HCT116 (cell line): ENCODE results near the gene MSLN. TPM values are rescaled to one million over a fixed set of nuclear protein-coding genes. Genes with fewer than 3 reads are reported as not detected.
"Not testable (repeated sequence)": the region's sequence is repeated elsewhere in the genome, so short reads cannot be mapped to it uniquely, and the experiment has no call there.

Experiments used
- ATAC-seq: fragments of 200-7000 bp; cut with Tn5 transposase; 2 replicates; pipeline ENCODE4 v1.9.1; 2020; ENCODE audit warnings: mild to moderate bottlenecking, moderate library complexity
- BruUV-seq: library from RNA; stranded (reverse); fragments of 400-500 nt; replicated peaks from 2 replicates; lab custom pipeline; 2021; lab: Mats Ljungman, UMichigan
- CTCF ChIA-PET: fragments of 300-600 bp; sonication (Branson Sonifier 250); formaldehyde crosslinking; loops from one replicate; lab custom pipeline; 2021; ENCODE audit warnings: antibody characterized with exemption; lab: Charles Lee
- POLR2A ChIA-PET: fragments of 300-600, 350-600 bp; sonication (Branson Sonifier 250); formaldehyde crosslinking; loops from one replicate; lab custom pipeline; 2021; ENCODE audit warnings: antibody characterized with exemption; lab: Charles Lee
- RAD21 ChIA-PET, 2 experiments: fragments of 300-600 bp; sonication (Branson Sonifier 250); formaldehyde crosslinking; loops; one replicate each; lab custom pipeline; 2023; ENCODE audit warnings: low total read pairs in 2 of 2; ENCODE audit not compliant: uncharacterized antibody in 2 of 2, unreplicated experiment in 2 of 2, low non-redundant PET in 1 of 2; lab: Charles Lee
- DNase-seq: peaks from one replicate; pipeline ENCODE4 v3.0.0-alpha.2; 2010; ENCODE audit warnings: low read depth, low spot score
- H2AFZ ChIP-seq: fragments of 200-600 bp; shearing (Covaris generic), sonication (generic); 2 replicates; pipeline ENCODE4 v1.6.1; 2017; ENCODE audit warnings: low read depth, mixed run types, mixed read lengths, antibody characterized with exemption, low read length; ENCODE audit not compliant: poor library complexity, severe bottlenecking
- H3K27ac ChIP-seq: 2 replicates; pipeline ENCODE4 v1.5.1; 2012; ENCODE audit warnings: low read depth, low read length
- H3K27me3 ChIP-seq: fragments of 200-600 bp; sonication (generic); 2 replicates; pipeline ENCODE4 v1.6.1; 2016; ENCODE audit warnings: mixed run types, low read length, mixed read lengths; ENCODE audit not compliant: insufficient read depth
- H3K36me3 ChIP-seq, 2 experiments: fragments of 200-500 bp in 1 of 2; fragments of 200-600 bp in 1 of 2; sonication (Bioruptor generic) in 1 of 2; sonication (generic) in 1 of 2; 2 replicates each; pipeline versions ENCODE4 v1.5.1 to v1.6.1; 2014 to 2016; ENCODE audit warnings: low read length in 2 of 2, inconsistent platforms in 1 of 2, mixed read lengths in 1 of 2, mixed run types in 1 of 2; ENCODE audit not compliant: insufficient read depth in 2 of 2, control insufficient read depth in 1 of 2
- H3K4me1 ChIP-seq, 2 experiments: fragments of 200-600 bp in 1 of 2; sonication (generic) in 1 of 2; 2 replicates each; pipeline versions ENCODE4 v1.5.1 to v1.6.1; 2012 to 2017; ENCODE audit warnings: low read length in 2 of 2, inconsistent platforms in 1 of 2, mild to moderate bottlenecking in 1 of 2, mixed read lengths in 1 of 2, mixed run types in 1 of 2, moderate library complexity in 1 of 2; ENCODE audit not compliant: insufficient read depth in 2 of 2, control insufficient read depth in 1 of 2
- H3K4me2 ChIP-seq: fragments of 200-600 bp; sonication (generic); 2 replicates; pipeline ENCODE4 v1.6.1; 2017; ENCODE audit warnings: mixed run types, low read length, mixed read lengths
- H3K4me3 ChIP-seq, 2 experiments: fragments of 200-600 bp in 1 of 2; sonication (generic) in 1 of 2; replicated peaks in 1 of 2; 2 replicates each; pipeline ENCODE4 v1.5.1; 2011 to 2016; ENCODE audit warnings: low read length in 2 of 2, control low read depth in 1 of 2, low read depth in 1 of 2, mild to moderate bottlenecking in 1 of 2, mixed read lengths in 1 of 2, mixed run types in 1 of 2
- H3K79me2 ChIP-seq: fragments of 200-600 bp; sonication (generic); 2 replicates; pipeline ENCODE4 v1.6.1; 2017; ENCODE audit warnings: mild to moderate bottlenecking, mixed run types, low read length, moderate library complexity, mixed read lengths; ENCODE audit not compliant: insufficient read depth
- H3K9ac ChIP-seq: fragments of 200-600 bp; sonication (generic); 2 replicates; pipeline ENCODE4 v1.6.1; 2016; ENCODE audit warnings: low read length, mixed read lengths
- H3K9me2 ChIP-seq: fragments of 200-600 bp; sonication (generic), shearing (Covaris generic); 2 replicates; pipeline ENCODE4 v1.6.1; 2017; ENCODE audit warnings: mixed run types, mild to moderate bottlenecking, moderate library complexity; ENCODE audit not compliant: insufficient read depth
- H3K9me3 ChIP-seq, 2 experiments: fragments of 200-500 bp in 1 of 2; fragments of 200-600 bp in 1 of 2; sonication (Bioruptor generic) in 1 of 2; sonication (generic) in 1 of 2; 2 replicates each; pipeline ENCODE4 v1.6.1; 2014 to 2017; ENCODE audit warnings: low read length in 2 of 2, mixed read lengths in 2 of 2, inconsistent platforms in 1 of 2, low read depth in 1 of 2, mild to moderate bottlenecking in 1 of 2, mixed run types in 1 of 2, moderate library complexity in 1 of 2; ENCODE audit not compliant: control insufficient read depth in 1 of 2, insufficient read depth in 1 of 2
- H4K20me1 ChIP-seq: fragments of 200-600 bp; sonication (generic), shearing (Covaris generic); 2 replicates; pipeline ENCODE4 v1.6.1; 2017; ENCODE audit warnings: mixed run types, mild to moderate bottlenecking, moderate library complexity; ENCODE audit not compliant: insufficient read depth
- EZH2 ChIP-seq: fragments of 200-600 bp; sonication (generic); IDR thresholded peaks from 2 replicates; pipeline ENCODE4 v1.6.1; 2017; ENCODE audit warnings: antibody characterized with exemption, mixed run types
- EZH2phosphoT487 ChIP-seq: fragments of 200-600 bp; IDR thresholded peaks from 2 replicates; pipeline ENCODE4 v1.6.1; 2018; ENCODE audit warnings: antibody characterized with exemption, borderline replicate concordance
- FOSL1 ChIP-seq: IDR thresholded peaks from 2 replicates; pipeline ENCODE4 v1.6.1; 2012; ENCODE audit warnings: low read depth
- POLR2AphosphoS5 ChIP-seq: IDR thresholded peaks from 2 replicates; pipeline ENCODE4 v1.6.1; 2011; ENCODE audit warnings: mild to moderate bottlenecking, low read depth, low read length, moderate library complexity
- SIN3A ChIP-seq: IDR thresholded peaks from 2 replicates; pipeline ENCODE4 v1.6.1; 2012; ENCODE audit warnings: low read depth
- SRF ChIP-seq: IDR thresholded peaks from 2 replicates; pipeline ENCODE4 v1.6.1; 2012; ENCODE audit warnings: low read depth
- ZFX ChIP-seq: fragments of 450-650 bp; IDR thresholded peaks from 2 replicates; pipeline ENCODE4 v1.6.1; 2017
- intact Hi-C: fragments of 100-400 bp; cut with micrococcal nuclease; formaldehyde crosslinking; loops from 2 replicates; pipeline ENCODE4 v1.10.0; 2022
- total RNA-seq: library from RNA; stranded (reverse); gene quantifications from one replicate; pipeline ENCODE4 v1.2.1, GENCODE V29; 2021; ENCODE audit not compliant: unreplicated experiment
- TF ChIP-seq, protein P1 (sequence below): IDR thresholded peaks from 2 replicates; pipeline ENCODE4 v1.6.1; 2012; ENCODE audit warnings: low read depth
- TF ChIP-seq, protein P2 (sequence below), 3 experiments: fragments of 200-600 bp in 1 of 3; sonication (generic) in 1 of 3; IDR thresholded peaks in 2 of 3; conservative IDR thresholded peaks in 1 of 3; 2 replicates each; pipeline ENCODE4 v1.5.1; 2012 to 2017; ENCODE audit warnings: low read depth in 2 of 3, low read length in 2 of 3, antibody characterized with exemption in 1 of 3, borderline replicate concordance in 1 of 3, control low read depth in 1 of 3, mild to moderate bottlenecking in 1 of 3, mixed read lengths in 1 of 3, mixed run types in 1 of 3, moderate library complexity in 1 of 3; ENCODE audit not compliant: insufficient read depth in 1 of 3
- TF ChIP-seq, protein P3 (sequence below): IDR thresholded peaks from 2 replicates; pipeline ENCODE4 v1.6.1; 2012

The MSLN gene
- total RNA-seq, 1 experiment from 2014 or later: 40.9 TPM

DNA sequence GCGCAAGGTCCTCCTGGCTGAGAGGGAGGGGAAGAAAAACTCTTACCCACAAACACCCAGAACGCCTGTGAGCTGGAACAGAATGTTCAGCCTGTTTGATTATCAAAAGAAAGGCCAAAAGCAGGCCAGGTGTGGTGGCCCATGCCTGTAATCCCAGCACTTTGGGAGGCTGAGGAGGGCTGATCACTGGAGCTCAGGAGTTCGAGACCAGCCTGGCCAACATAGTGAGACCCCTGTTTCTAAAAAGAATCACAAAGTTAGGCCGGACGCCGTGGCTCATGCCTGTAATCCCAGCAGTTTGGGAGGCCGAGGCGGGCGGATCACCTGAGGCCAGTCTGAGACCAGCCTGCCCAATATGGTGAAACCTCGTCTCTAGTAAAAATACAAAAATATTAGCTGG, 15.8 kb downstream of the MSLN start:
- ATAC-seq, intact Hi-C loops, H3K9ac ChIP-seq, H4K20me1 ChIP-seq, BruUV-seq, H3K9me3 ChIP-seq, H3K4me3 ChIP-seq, RAD21 ChIA-PET, H3K9me2 ChIP-seq, H3K4me2 ChIP-seq, H3K79me2 ChIP-seq, DNase-seq, H3K27ac ChIP-seq, H3K27me3 ChIP-seq, H3K36me3 ChIP-seq, H2AFZ ChIP-seq, POLR2A ChIA-PET: not testable (repeated sequence)
- CTCF ChIA-PET: interaction anchor here (0.7 to 1.3 kb wide), 2 partner anchors 9 to 57 kb away, joined by 3 to 4 read pairs; no protein-coding TSS in a partner anchor
- H3K4me1 ChIP-seq: peaks cover 36 to 55% of the 10 kb centered on the region in 2 experiments

DNA sequence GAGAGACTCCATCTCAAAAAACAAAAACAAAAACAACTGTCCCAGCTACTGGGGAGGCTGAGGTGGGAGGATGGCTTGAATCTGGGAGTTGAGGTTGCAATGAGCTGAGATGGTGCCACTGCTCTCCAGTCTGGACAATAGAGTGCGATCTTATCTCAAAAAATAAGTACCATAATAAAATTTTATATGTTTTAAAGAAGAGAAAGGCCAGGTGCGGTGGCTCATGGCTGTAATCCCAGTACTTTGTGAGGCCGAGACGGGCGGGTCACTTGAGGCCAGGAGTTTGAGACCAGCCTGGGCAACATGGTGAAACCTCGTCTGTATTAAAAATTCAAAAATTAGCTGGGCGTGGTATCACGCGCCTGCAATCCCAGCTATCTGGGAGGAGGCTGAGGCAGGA, 16.3 kb downstream of the MSLN start:
- CTCF ChIA-PET: interaction anchor here (0.7 to 1.3 kb wide), 2 partner anchors 9 to 57 kb away, joined by 3 to 4 read pairs; no protein-coding TSS in a partner anchor
- DNase-seq: no peak
- no TSS peak for BruUV-seq
- no peak for ATAC-seq
- Histone ChIP-seq H3K27ac (peak overlapping the region; percentile 18; the same call in 1 of the 2 replicates), H3K4me1 (peaks cover 36 to 55% of the 10 kb centered on the region in 2 experiments), H3K4me3 (no peak overlapping the region), H3K4me2 (peak overlapping the region; percentile 50; the same call in 1 of the 2 replicates), H3K79me2 (no peaks in the 10 kb centered on the region), H3K9me2 (no peaks in the 10 kb centered on the region), H4K20me1 (no peaks in the 10 kb centered on the region), H3K27me3 (no peaks in the 10 kb centered on the region), H3K36me3 (no peaks in the 10 kb centered on the region), H3K9ac (no peak overlapping the region), H2AFZ (no peak overlapping the region)
- RAD21 ChIA-PET: no interaction called here
- intact Hi-C loops: no loop called here
- POLR2A ChIA-PET: interaction anchor here (0.6 to 0.7 kb wide), 2 partner anchors 16 to 57 kb away, joined by 3 read pairs; no protein-coding TSS in a partner anchor
- TF ChIP-seq EZH2phosphoT487 (no peak), POLR2AphosphoS5 (no peak), SRF (no peak), EZH2 (no peak), ZFX (no peak), SIN3A (no peak), FOSL1 (no peak)
- TF ChIP-seq, protein P1, sequence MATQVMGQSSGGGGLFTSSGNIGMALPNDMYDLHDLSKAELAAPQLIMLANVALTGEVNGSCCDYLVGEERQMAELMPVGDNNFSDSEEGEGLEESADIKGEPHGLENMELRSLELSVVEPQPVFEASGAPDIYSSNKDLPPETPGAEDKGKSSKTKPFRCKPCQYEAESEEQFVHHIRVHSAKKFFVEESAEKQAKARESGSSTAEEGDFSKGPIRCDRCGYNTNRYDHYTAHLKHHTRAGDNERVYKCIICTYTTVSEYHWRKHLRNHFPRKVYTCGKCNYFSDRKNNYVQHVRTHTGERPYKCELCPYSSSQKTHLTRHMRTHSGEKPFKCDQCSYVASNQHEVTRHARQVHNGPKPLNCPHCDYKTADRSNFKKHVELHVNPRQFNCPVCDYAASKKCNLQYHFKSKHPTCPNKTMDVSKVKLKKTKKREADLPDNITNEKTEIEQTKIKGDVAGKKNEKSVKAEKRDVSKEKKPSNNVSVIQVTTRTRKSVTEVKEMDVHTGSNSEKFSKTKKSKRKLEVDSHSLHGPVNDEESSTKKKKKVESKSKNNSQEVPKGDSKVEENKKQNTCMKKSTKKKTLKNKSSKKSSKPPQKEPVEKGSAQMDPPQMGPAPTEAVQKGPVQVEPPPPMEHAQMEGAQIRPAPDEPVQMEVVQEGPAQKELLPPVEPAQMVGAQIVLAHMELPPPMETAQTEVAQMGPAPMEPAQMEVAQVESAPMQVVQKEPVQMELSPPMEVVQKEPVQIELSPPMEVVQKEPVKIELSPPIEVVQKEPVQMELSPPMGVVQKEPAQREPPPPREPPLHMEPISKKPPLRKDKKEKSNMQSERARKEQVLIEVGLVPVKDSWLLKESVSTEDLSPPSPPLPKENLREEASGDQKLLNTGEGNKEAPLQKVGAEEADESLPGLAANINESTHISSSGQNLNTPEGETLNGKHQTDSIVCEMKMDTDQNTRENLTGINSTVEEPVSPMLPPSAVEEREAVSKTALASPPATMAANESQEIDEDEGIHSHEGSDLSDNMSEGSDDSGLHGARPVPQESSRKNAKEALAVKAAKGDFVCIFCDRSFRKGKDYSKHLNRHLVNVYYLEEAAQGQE: no peak
- TF ChIP-seq, protein P2, sequence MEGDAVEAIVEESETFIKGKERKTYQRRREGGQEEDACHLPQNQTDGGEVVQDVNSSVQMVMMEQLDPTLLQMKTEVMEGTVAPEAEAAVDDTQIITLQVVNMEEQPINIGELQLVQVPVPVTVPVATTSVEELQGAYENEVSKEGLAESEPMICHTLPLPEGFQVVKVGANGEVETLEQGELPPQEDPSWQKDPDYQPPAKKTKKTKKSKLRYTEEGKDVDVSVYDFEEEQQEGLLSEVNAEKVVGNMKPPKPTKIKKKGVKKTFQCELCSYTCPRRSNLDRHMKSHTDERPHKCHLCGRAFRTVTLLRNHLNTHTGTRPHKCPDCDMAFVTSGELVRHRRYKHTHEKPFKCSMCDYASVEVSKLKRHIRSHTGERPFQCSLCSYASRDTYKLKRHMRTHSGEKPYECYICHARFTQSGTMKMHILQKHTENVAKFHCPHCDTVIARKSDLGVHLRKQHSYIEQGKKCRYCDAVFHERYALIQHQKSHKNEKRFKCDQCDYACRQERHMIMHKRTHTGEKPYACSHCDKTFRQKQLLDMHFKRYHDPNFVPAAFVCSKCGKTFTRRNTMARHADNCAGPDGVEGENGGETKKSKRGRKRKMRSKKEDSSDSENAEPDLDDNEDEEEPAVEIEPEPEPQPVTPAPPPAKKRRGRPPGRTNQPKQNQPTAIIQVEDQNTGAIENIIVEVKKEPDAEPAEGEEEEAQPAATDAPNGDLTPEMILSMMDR (IDR thresholded peaks at IDR 0.05 in 2 of 3, conservative IDR thresholded peaks at IDR 0.05 in 1 of 3; ENCODE audit: borderline replicate concordance in 1 of 3, insufficient read depth in 1 of 3, low read depth in 2 of 3, low read length in 2 of 3): no peak
- TF ChIP-seq, protein P3, sequence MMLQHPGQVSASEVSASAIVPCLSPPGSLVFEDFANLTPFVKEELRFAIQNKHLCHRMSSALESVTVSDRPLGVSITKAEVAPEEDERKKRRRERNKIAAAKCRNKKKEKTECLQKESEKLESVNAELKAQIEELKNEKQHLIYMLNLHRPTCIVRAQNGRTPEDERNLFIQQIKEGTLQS: no peak
- TF ChIP-seq, all 23 proteins: peak for 0
- H3K9me3 ChIP-seq: no peaks in the 10 kb centered on the region
